Astrocyte (in vitro differentiated cells and primary cell): ENCODE results near the gene SGIP1.

Experiments
- EZH2 ChIP-seq: IDR thresholded peaks from 2 replicates; pipeline ENCODE4 v1.6.1; 2012; ENCODE audit warnings: mild to moderate bottlenecking, low read length, inconsistent platforms; ENCODE audit not compliant: insufficient read depth
- TF ChIP-seq, protein P1 (sequence below): IDR thresholded peaks from 2 replicates; pipeline ENCODE4 v1.5.1; 2011; ENCODE audit warnings: low read depth, mild to moderate bottlenecking, inconsistent platforms, low read length, moderate library complexity; ENCODE audit not compliant: insufficient read depth

- TF ChIP-seq, protein P1, sequence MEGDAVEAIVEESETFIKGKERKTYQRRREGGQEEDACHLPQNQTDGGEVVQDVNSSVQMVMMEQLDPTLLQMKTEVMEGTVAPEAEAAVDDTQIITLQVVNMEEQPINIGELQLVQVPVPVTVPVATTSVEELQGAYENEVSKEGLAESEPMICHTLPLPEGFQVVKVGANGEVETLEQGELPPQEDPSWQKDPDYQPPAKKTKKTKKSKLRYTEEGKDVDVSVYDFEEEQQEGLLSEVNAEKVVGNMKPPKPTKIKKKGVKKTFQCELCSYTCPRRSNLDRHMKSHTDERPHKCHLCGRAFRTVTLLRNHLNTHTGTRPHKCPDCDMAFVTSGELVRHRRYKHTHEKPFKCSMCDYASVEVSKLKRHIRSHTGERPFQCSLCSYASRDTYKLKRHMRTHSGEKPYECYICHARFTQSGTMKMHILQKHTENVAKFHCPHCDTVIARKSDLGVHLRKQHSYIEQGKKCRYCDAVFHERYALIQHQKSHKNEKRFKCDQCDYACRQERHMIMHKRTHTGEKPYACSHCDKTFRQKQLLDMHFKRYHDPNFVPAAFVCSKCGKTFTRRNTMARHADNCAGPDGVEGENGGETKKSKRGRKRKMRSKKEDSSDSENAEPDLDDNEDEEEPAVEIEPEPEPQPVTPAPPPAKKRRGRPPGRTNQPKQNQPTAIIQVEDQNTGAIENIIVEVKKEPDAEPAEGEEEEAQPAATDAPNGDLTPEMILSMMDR: no peak
- TF ChIP-seq EZH2: no peak
Observed at GRCh38 chr1:66539491-66539890, 5.5 kb downstream of the SGIP1 start.
